Measurements from ENCODE around the gene SMAD6.

The SMAD6 gene

DNA sequence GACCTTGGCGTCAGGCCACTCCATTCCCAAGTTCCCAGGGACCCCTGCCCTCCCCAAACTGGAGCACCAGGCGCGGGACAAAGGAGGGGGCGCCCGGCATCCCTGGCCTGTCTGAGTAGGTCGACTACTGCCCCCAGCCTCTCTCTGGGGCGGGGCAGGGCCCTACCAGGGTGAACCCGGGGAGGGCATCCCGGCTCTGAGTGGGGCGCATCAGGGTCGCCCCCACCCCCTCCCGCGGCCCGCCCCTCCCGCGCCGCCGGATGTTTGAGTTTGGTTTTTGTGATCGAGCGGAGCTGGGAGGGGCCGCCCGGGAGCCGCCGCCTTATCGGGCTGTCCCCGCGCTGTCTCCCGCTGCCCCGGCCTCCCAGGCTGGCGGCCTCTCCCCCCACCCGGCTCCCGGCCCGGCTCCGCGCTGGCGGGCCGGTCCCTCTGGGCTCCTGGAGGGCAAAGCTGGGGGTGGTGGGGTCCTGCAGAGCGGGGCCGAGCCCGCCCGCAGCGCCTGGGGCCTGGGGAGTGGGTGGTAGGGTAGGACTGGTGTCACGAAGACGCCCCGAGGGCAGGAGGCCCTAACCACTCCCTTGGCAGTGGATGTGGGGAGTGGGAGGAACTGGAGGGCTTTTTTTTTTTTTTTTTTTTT, 47.2 kb upstream of the SMAD6 start:
- DNase-seq, result no peak
- Histone ChIP-seq H3K36me3 (peaks cover 7% of the 10 kb centered on the region), H3K4me3 (ENCODE audit: low read depth, low read length) (no peak overlapping the region), H3K9me3 (no peaks in the 10 kb centered on the region), H3K4me1 (0 out of 2 replicates have a peak, but pooled peaks cover 4% of the 10 kb centered on the region), H3K27me3 (no peaks in the 10 kb centered on the region)
- TF ChIP-seq, protein P1, sequence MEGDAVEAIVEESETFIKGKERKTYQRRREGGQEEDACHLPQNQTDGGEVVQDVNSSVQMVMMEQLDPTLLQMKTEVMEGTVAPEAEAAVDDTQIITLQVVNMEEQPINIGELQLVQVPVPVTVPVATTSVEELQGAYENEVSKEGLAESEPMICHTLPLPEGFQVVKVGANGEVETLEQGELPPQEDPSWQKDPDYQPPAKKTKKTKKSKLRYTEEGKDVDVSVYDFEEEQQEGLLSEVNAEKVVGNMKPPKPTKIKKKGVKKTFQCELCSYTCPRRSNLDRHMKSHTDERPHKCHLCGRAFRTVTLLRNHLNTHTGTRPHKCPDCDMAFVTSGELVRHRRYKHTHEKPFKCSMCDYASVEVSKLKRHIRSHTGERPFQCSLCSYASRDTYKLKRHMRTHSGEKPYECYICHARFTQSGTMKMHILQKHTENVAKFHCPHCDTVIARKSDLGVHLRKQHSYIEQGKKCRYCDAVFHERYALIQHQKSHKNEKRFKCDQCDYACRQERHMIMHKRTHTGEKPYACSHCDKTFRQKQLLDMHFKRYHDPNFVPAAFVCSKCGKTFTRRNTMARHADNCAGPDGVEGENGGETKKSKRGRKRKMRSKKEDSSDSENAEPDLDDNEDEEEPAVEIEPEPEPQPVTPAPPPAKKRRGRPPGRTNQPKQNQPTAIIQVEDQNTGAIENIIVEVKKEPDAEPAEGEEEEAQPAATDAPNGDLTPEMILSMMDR (IDR thresholded peaks at IDR 0.05; ENCODE audit: low read depth, low read length), result no peak

DNA sequence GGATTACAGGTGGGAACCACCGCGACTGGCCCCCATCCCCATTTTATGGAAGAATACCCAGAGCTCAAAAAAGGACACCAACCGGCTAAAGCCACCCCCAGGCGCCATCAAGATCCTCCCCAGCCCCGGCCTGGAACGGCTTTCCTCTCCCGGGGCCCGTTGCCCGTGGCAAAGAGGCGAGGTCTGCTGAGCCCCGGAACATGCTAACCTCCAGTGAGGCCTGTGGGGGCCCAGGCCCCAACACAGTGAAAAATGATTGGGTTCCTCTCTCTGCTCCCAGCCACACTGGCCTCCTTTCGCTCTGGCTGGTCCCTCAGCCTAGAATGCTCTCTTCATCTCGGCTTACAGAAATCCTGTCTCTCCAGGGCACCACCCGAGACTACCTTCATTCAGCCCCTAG, 46.5 kb upstream of the SMAD6 start:
- Histone ChIP-seq H3K4me3 (ENCODE audit: low read depth, low read length) (no peak overlapping the region), H3K27me3 (no peaks in the 10 kb centered on the region), H3K9me3 (no peaks in the 10 kb centered on the region), H3K4me1 (0 out of 2 replicates have a peak, but pooled peaks cover 4% of the 10 kb centered on the region), H3K36me3 (peaks cover 9% of the 10 kb centered on the region)
- no peak for DNase-seq
- TF ChIP-seq, protein P1 (IDR thresholded peaks at IDR 0.05; ENCODE audit: low read depth, low read length), result no peak

DNA sequence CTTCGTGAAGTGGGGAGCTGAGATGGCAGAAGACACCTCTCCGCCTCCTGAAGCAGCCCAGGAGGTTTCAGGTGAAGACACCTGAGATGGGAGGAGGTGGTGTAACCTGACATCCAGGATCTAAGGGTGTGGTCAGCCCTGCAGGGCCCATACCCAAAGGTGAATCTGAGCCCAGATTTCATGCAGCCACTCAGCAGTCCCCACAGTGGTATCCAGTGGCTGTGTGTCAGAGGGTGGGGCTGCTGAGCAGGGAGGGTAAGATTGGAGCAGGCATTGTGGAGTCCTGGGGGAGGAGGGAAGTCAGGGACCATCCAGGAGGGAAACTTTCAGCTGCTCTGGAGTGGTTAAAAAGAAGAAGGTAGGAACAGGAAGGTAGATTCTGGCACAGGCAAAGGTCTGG, 46.0 kb upstream of the SMAD6 start:
- TF ChIP-seq, protein P1 (IDR thresholded peaks at IDR 0.05; ENCODE audit: low read depth, low read length), result no peak
- Histone ChIP-seq H3K9me3 (no peaks in the 10 kb centered on the region), H3K36me3 (peaks cover 14% of the 10 kb centered on the region), H3K4me3 (ENCODE audit: low read depth, low read length) (no peak overlapping the region), H3K4me1 (0 out of 2 replicates have a peak, but pooled peaks cover 4% of the 10 kb centered on the region), H3K27me3 (no peaks in the 10 kb centered on the region)
- DNase-seq, result no peak

DNA sequence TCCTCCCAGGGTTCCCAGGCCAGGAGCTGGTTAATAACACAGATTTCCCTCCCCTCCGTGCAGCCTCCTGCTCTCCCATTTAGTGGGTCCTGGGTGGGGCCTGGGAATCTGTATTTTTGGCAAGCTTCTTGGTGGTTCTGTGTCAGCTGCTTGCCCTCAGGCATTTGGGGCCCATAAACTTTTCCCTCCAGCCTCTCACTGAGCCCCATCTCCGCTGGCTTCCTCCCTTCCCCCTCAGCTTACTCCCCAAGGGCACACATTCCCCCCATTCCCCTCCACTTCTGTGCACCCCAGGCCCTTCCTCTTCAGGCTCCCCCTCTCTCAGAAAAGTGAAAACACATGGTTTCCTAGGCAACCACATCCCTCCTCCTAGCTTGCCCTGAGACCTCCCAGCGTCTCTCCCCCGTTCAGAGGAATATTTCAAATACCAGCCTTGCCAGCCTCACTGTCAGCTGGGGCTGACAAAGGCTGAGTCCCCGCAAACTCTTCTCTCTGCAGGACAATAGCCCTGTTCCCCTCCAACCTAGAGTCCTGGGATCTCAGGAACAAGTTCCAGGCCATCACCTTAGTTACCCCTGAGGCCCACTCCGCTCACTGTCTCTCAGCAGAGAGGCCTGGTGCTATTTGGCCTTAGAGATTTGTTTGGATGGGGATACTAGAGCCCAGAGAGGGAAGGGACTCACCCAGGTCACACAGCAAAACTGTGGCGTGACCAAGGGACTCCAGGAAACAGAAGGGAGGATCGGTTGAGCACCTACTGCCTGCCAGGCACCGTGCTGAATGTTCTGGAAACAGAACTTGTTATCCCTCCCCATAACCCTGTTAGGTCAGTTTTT, 44.6 kb upstream of the SMAD6 start:
- H3K4me3 ChIP-seq (ENCODE audit: low read depth, low read length), result no peak overlapping the region
- H3K9me3 ChIP-seq, result no peaks in the 10 kb centered on the region
- TF ChIP-seq, protein P1 (IDR thresholded peaks at IDR 0.05; ENCODE audit: low read depth, low read length), result no peak
- 0 out of 2 replicates have a peak, but pooled peaks cover 4% of the 10 kb centered on the region for H3K4me1 ChIP-seq
- DNase-seq, result no peak
- no peaks in the 10 kb centered on the region for H3K27me3 ChIP-seq
- H3K36me3 ChIP-seq, result peaks cover 14% of the 10 kb centered on the region

DNA sequence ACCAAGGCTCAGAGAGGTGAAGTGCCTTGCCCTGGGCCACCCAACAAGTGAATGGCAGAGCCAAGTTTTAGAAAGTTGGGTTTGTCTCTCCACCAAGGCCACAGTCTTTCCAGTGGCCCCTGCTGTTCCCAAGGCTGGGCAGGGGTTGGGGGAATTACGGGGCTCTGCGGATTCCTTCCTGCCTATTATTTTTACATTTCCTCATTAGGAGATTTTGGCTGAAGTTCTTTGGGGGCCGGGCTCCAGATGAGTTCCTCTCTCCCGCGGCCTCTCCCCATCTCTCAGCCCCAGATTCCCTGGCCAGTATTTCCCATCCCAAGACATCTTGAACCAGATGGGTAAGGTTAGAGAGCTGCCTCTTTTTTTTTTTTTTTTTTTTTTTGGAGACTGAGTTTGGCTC, 44.0 kb upstream of the SMAD6 start:
- DNase-seq, result no peak
- Histone ChIP-seq H3K27me3 (no peaks in the 10 kb centered on the region), H3K9me3 (no peaks in the 10 kb centered on the region), H3K4me3 (ENCODE audit: low read depth, low read length) (no peak overlapping the region), H3K4me1 (0 out of 2 replicates have a peak, but pooled peaks cover 4% of the 10 kb centered on the region), H3K36me3 (peaks cover 15% of the 10 kb centered on the region)
- TF ChIP-seq, protein P1 (IDR thresholded peaks at IDR 0.05; ENCODE audit: low read depth, low read length), result no peak

DNA sequence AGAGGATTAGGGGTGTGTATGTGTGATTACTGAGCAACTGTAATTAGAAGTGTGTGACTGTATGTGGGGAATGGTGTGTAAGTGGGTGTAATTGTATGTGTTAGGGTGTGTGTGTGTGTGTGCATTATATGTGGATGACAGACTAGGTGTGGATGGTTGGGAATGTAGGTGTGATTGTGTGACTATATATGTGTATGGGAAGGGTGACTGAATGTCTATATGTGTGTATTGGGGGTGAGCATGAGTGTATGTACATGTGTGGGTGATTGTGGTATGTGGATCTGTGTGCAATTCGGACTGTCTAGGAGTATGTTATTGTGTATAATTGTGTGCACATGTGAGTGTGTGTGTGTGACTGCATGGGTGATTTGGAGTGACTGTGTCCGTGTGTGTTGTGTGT, 43.2 kb upstream of the SMAD6 start:
- Histone ChIP-seq H3K9me3 (no peaks in the 10 kb centered on the region), H3K36me3 (peaks cover 22% of the 10 kb centered on the region), H3K27me3 (no peaks in the 10 kb centered on the region), H3K4me1 (0 out of 2 replicates have a peak, but pooled peaks cover 4% of the 10 kb centered on the region), H3K4me3 (ENCODE audit: low read depth, low read length) (no peak overlapping the region)
- TF ChIP-seq, protein P1 (IDR thresholded peaks at IDR 0.05; ENCODE audit: low read depth, low read length), result no peak
- no peak for DNase-seq

All from BE2C (cell line).